Astrocyte of the cerebellum (primary cell): ENCODE results near the gene NXT1.

Experiments
- DNase-seq: peaks from one replicate; pipeline ENCODE4 v3.0.0-alpha.2; 2011; ENCODE audit warnings: low read depth
- H3K4me3 ChIP-seq: 2 replicates; pipeline ENCODE4 v1.5.1; 2011; ENCODE audit warnings: mild to moderate bottlenecking, low read depth, low read length, moderate library complexity
- CTCF ChIP-seq: IDR thresholded peaks from 2 replicates; pipeline ENCODE4 v1.5.1; 2012; ENCODE audit warnings: low read length, low read depth, moderate library complexity, mild to moderate bottlenecking; ENCODE audit errors: missing control alignments
- in situ Hi-C: cut with HindIII; loops from 2 replicates; pipeline ENCODE4 v1.10.0; 2017; ENCODE audit warnings: low sequenced_read_pairs

The NXT1 gene

GRCh38 chr20:23314699-23315098 lies 35.9 kb upstream of the NXT1 start:
- TF ChIP-seq CTCF: no peak

GRCh38 chr20:23315099-23315498 lies 35.5 kb upstream of the NXT1 start:
- in situ Hi-C loops: no loop called here
- TF ChIP-seq CTCF: no peak
- DNase-seq: no peak
- H3K4me3 ChIP-seq: no peak overlapping the region

More at GRCh38 chr20:23314699-23315098, 35.9 kb upstream of the NXT1 start:
- H3K4me3 ChIP-seq: no peak overlapping the region
- no peak for DNase-seq
- in situ Hi-C loops: no loop called here

- no peak for TF ChIP-seq CTCF
- no peak overlapping the region for H3K4me3 ChIP-seq
- no peak for DNase-seq
- in situ Hi-C loops: no loop called here
Measured at GRCh38 chr20:23316626-23317025, 34.0 kb upstream of the NXT1 start.

GRCh38 chr20:23317081-23317480 lies 33.5 kb upstream of the NXT1 start:
- TF ChIP-seq CTCF: no peak
- in situ Hi-C loops: no loop called here
- DNase-seq: no peak

GRCh38 chr20:23318347-23318746 lies 32.2 kb upstream of the NXT1 start:
- H3K4me3 ChIP-seq: no peak overlapping the region
- DNase-seq: no peak
- in situ Hi-C loops: no loop called here
- TF ChIP-seq CTCF: no peak

More at GRCh38 chr20:23317081-23317480, 33.5 kb upstream of the NXT1 start:
- no peak overlapping the region for H3K4me3 ChIP-seq

- no peak for DNase-seq
- in situ Hi-C loops: no loop called here
- no peak overlapping the region for H3K4me3 ChIP-seq
- peak; percentile 48 for TF ChIP-seq CTCF
Measured at GRCh38 chr20:23320317-23320716, 30.3 kb upstream of the NXT1 start.

GRCh38 chr20:23325107-23325506 lies 25.5 kb upstream of the NXT1 start:
- in situ Hi-C loops: no loop called here
- no peak overlapping the region for H3K4me3 ChIP-seq
- no peak for DNase-seq
- TF ChIP-seq CTCF: no peak
